Activated T-helper 9 cell treated with anti-CD3 and anti-CD28 coated beads, Interleukin-2, amount 50 U/mL, for 16 hours (primary cell): Measurements from ENCODE around the gene NOS1AP.

ENCODE experiments used
- DNase-seq: peaks from one replicate; pipeline ENCODE4 v3.0.0-alpha.2; 2020; ENCODE audit warnings: low read depth

Gene NOS1AP

GRCh38 chr1:162256287-162256686 is 186.8 kb downstream of the NOS1AP start:
- DNase-seq: no peak

- DNase-seq: no peak
These were observed 188.9 kb downstream of the NOS1AP start for GRCh38 chr1:162258394-162258793.

- DNase-seq: no peak
These were observed 190.5 kb downstream of the NOS1AP start for GRCh38 chr1:162259894-162260455.

- no peak for DNase-seq
These were observed 194.6 kb downstream of the NOS1AP start for GRCh38 chr1:162264108-162264507.

- no peak for DNase-seq
These were observed 196.5 kb downstream of the NOS1AP start for GRCh38 chr1:162265983-162266382.

GRCh38 chr1:162270016-162270770 is 200.7 kb downstream of the NOS1AP start:
- no peak for DNase-seq

- DNase-seq: no peak
These were observed 202.5 kb downstream of the NOS1AP start for GRCh38 chr1:162271972-162272371.

DNA sequence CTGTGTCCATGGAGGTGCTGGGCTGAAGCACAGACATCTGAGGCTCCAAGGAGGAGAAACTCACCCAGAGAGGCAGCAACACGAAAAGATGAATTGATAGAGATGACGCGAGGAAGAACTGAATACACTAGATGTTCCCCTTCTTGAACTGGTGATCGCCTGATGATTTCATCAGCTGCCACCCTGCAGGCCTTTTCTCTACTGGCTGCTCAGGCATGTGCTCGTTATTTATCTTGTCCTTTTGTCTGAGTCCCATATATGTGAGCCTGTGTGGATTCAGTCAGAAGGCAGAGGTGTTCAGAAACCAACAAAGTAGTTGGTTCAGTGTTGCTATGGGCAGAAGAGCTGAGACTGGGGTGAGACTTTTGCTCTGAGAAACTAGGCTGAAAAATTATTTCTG is 202.9 kb downstream of the NOS1AP start:
- DNase-seq: no peak

- DNase-seq: no peak
These were observed 206.2 kb downstream of the NOS1AP start for GRCh38 chr1:162275622-162276175.

DNA sequence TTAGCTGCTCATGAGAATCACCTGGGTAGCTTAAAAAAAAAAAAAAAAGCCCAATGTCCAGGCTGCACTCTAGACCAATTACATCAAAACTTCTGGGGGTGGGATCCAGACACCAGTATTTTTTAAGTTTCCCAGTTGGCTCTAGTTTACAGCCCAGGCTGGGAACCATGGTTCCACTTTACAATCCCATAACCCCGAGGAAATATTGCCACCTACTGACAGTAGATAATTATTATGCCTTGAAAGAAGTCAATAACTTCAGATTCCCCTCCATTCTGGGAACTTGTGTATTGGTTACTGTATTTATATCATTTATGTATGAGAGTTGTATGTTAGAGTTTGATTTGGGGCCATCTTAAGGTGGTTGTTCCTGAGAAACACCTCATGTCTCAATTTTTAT is 207.0 kb downstream of the NOS1AP start:
- DNase-seq: no peak

GRCh38 chr1:162279136-162279498 is 209.6 kb downstream of the NOS1AP start:
- DNase-seq: no peak

- no peak for DNase-seq
These were observed 211.9 kb downstream of the NOS1AP start for GRCh38 chr1:162281426-162281825.

GRCh38 chr1:162283657-162284056 is 214.2 kb downstream of the NOS1AP start:
- no peak for DNase-seq

GRCh38 chr1:162284206-162284955 is 214.9 kb downstream of the NOS1AP start:
- no peak for DNase-seq

- DNase-seq: no peak
These were observed 215.7 kb downstream of the NOS1AP start for GRCh38 chr1:162285149-162285561.

- no peak for DNase-seq
These were observed 221.5 kb downstream of the NOS1AP start for GRCh38 chr1:162291000-162291399.

DNA sequence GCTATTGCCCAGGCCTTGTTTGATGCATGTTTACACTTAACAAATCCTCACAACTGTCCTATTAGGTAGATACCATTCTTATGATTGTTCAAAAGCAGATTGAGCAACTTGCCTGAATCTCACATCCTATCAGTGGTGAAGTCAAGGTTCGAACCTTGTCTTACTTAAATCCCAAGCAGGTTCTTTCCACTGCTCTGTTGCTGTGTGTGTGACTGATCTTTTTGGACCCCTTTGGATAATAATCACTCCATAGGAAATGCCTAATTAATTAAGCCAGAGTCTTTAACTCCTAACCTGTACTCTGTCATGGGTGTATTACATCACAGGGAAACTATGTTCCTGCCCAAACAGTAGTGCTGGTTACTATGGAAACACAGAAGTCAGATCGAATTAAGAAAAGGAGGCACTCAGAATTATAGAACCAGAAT is 222.9 kb downstream of the NOS1AP start:
- DNase-seq: no peak

- DNase-seq: no peak
These were observed 223.7 kb downstream of the NOS1AP start for GRCh38 chr1:162293073-162293692.

GRCh38 chr1:162294015-162294414 is 224.5 kb downstream of the NOS1AP start:
- no peak for DNase-seq

- DNase-seq: no peak
These were observed 227.7 kb downstream of the NOS1AP start for GRCh38 chr1:162297208-162297607.

DNA sequence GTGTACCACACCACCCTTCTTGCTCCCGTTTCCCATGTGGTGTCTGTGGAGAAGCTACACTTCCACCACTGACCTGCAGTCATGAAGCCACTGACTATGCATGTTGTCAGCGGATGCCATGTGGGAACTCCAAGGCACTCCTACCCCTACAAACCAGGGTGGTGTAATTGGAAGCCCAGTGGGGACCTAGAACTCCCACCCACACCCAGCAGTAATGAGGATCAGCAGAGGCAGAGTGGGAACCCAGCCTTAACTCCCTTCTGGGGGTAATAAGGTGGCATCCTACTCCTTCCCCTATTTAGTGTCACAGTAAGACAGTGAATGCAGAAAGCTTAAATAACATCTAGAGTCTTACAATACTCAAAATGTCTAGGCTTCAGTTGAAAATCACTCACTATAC is 228.8 kb downstream of the NOS1AP start:
- no peak for DNase-seq

GRCh38 chr1:162299018-162299417 is 229.5 kb downstream of the NOS1AP start:
- DNase-seq: no peak
